ENCODE results near the gene LATS2.

DNA sequence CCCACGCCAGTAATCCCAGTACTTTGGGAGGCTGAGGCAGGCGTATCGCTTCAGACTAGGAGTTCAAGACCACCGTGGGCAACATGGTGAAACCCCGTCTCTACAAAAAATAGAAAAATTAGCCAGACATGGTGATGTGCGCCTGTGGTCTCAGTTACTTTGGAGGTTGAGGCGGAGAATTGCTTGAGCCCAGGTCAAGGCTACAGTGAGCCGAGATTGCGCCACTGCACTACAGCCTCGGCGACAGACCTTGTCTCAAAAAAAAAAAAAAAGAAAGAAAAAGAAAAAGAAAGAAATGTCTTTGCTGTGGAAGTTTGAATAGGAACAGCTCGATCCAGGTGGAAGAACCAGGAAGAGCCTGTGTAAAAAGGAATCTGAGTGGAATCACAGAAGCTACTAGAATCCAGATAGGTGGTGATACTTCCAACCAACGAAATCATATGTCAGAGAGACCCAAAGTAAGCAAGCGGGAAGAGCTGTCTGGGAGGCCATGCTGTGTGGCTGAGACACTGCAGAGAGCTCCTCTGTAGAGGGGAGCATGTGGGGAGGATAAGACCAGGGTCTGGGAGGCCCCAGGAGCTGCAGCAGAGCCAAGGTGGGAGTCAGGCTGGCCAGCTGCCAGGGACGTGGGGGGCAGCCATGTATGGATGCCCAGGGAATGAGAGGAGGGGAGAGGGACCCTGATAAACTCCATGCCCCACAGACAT lies 21.1 kb downstream of the LATS2 start:
- TF ChIP-seq POLR2A (IDR thresholded peaks at IDR 0.05) = no peak
- TF ChIP-seq, protein P1, sequence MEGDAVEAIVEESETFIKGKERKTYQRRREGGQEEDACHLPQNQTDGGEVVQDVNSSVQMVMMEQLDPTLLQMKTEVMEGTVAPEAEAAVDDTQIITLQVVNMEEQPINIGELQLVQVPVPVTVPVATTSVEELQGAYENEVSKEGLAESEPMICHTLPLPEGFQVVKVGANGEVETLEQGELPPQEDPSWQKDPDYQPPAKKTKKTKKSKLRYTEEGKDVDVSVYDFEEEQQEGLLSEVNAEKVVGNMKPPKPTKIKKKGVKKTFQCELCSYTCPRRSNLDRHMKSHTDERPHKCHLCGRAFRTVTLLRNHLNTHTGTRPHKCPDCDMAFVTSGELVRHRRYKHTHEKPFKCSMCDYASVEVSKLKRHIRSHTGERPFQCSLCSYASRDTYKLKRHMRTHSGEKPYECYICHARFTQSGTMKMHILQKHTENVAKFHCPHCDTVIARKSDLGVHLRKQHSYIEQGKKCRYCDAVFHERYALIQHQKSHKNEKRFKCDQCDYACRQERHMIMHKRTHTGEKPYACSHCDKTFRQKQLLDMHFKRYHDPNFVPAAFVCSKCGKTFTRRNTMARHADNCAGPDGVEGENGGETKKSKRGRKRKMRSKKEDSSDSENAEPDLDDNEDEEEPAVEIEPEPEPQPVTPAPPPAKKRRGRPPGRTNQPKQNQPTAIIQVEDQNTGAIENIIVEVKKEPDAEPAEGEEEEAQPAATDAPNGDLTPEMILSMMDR (IDR thresholded peaks at IDR 0.05) = no peak

Measured in ovary (tissue), 3 donors.